CD4-positive, alpha-beta memory T cell (primary cell): Measurements from ENCODE around the gene ACKR1. TPM values are rescaled to one million over a fixed set of nuclear protein-coding genes. Genes with fewer than 3 reads are reported as not detected.

Experiments used
- CTCF ChIA-PET: fragments of 350-600 bp; sonication (Branson Sonifier 250); formaldehyde crosslinking; loops from one replicate; lab custom pipeline; 2021; ENCODE audit warnings: inconsistent platforms; ENCODE audit not compliant: partially characterized antibody; lab: Charles Lee
- POLR2A ChIA-PET: fragments of 350-600 bp; sonication (Branson Sonifier 250); formaldehyde crosslinking; loops from one replicate; lab custom pipeline; 2021; ENCODE audit not compliant: partially characterized antibody; lab: Charles Lee
- DNase-seq, 5 donors: peaks; one replicate each; pipeline versions ENCODE4 v3.0.0 to v3.0.0-alpha.2; 2020 to 2022; ENCODE audit warnings: mixed read lengths in 1 of 5
- H3K27ac ChIP-seq: one replicate; pipeline ENCODE4 v1.7.0; 2013; ENCODE audit warnings: low read depth, low read length
- H3K27me3 ChIP-seq: 2 replicates; pipeline ENCODE4 v1.7.0; 2013; ENCODE audit warnings: mild to moderate bottlenecking, low read length, moderate library complexity; ENCODE audit not compliant: insufficient read depth
- H3K36me3 ChIP-seq: 2 replicates; pipeline ENCODE4 v1.7.0; 2013; ENCODE audit warnings: mild to moderate bottlenecking, low read length, moderate library complexity; ENCODE audit not compliant: insufficient read depth
- H3K4me1 ChIP-seq: 2 replicates; pipeline ENCODE4 v1.7.0; 2013; ENCODE audit warnings: mild to moderate bottlenecking, low read length, moderate library complexity; ENCODE audit not compliant: insufficient read depth
- H3K4me3 ChIP-seq, 2 donors: one replicate each; pipeline ENCODE4 v1.7.0; 2013; ENCODE audit warnings: low read length in 2 of 2, mild to moderate bottlenecking in 1 of 2
- H3K9me3 ChIP-seq, 2 donors: one replicate each; pipeline ENCODE4 v1.7.0; 2013; ENCODE audit warnings: low read length in 2 of 2, control low read depth in 1 of 2; ENCODE audit not compliant: control insufficient read depth in 1 of 2
- H3K27ac Mint-ChIP-seq, 7 donors: one replicate each; pipeline ENCODE4 v1.8.0; 2020 to 2021; ENCODE audit warnings: mixed read lengths in 7 of 7, mild to moderate bottlenecking in 6 of 7, inconsistent platforms in 3 of 7, moderate library complexity in 3 of 7
- H3K27me3 Mint-ChIP-seq, 2 donors: one replicate each; pipeline ENCODE4 v1.8.0; 2020 to 2021; ENCODE audit warnings: mixed read lengths in 2 of 2
- H3K36me3 Mint-ChIP-seq, 2 donors: one replicate each; pipeline ENCODE4 v1.8.0; 2020 to 2021; ENCODE audit warnings: mixed read lengths in 2 of 2, inconsistent platforms in 1 of 2, mild to moderate bottlenecking in 1 of 2
- H3K4me1 Mint-ChIP-seq, 4 donors: one replicate each; pipeline ENCODE4 v1.8.0; 2020 to 2021; ENCODE audit warnings: mixed read lengths in 4 of 4, mild to moderate bottlenecking in 1 of 4
- H3K4me3 Mint-ChIP-seq, 8 donors: one replicate each; pipeline ENCODE4 v1.8.0; 2020 to 2021; ENCODE audit warnings: mixed read lengths in 8 of 8, mild to moderate bottlenecking in 7 of 8, moderate library complexity in 6 of 8, inconsistent platforms in 3 of 8
- H3K9me3 Mint-ChIP-seq, 8 donors: one replicate each; pipeline ENCODE4 v1.8.0; 2020 to 2021; ENCODE audit warnings: mixed read lengths in 8 of 8, mild to moderate bottlenecking in 5 of 8, inconsistent platforms in 3 of 8, moderate library complexity in 1 of 8
- intact Hi-C: fragments of 100-400 bp; cut with micrococcal nuclease; formaldehyde crosslinking; loops from one replicate; pipeline ENCODE4 v1.15.1; 2023
- polyA plus RNA-seq, 2 donors: library from polyadenylated mRNA; unstranded; fragments of 300-500 nt; fragmentation: Illumina TruSeq; gene quantifications; one replicate each; pipeline ENCODE4 v1.2.3, GENCODE V29; 2021
- total RNA-seq, 2 experiments: library from RNA; stranded (reverse); gene quantifications; one replicate each; pipeline ENCODE4 v1.2.3, GENCODE V29; 2021

The ACKR1 gene
- total and polyA plus RNA-seq, 4 experiments from 2014 or later = not detected

DNA sequence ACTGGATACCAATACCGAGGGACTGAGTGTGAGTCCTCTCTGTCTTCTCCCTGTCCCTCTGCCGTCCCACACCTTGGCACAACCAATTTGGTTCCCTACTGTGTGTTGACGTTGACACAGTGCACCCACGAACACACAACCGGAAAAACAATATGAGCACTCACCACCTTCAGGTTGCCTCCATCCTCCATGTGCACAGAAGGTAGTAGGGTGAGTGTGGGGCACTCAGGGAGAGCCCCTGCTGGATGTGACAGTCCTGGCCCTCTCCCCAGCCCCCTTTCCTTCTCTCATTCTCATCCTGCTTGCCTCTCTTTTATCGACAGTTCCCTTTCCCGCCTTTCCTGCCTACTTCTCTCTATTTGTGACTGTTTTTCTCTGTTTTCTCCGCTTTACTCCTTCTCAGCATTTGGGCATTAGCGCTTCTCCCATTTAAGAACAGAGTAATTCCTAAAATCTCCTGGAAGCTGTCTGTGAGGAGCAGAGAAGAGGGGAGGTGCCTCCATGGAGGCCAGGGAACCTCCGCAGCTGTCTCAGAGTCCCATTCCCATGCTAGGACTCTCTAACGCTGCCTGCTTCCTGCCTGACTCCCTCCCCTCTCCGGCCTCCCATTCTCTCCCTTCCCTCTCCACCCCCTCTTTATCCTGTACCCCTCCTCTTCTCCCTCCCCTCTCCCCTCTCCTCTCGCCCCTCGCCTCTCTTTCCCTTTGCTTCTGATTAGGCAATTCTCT, 16.9 kb upstream of the ACKR1 start:
- ChIA-PET POLR2A (no interaction called here), CTCF (interaction anchor here (1.3 kb wide), 1 partner anchor 27 kb away, joined by 4 read pairs; no protein-coding TSS in a partner anchor)
- Mint-ChIP-seq H3K36me3 (no peaks in the 10 kb centered on the region), H3K4me1 (peaks cover 2 to 7% (median 6%) of the 10 kb centered on the region in 4 donors), H3K27ac (no peak overlapping the region), H3K27me3 (peaks cover 39 to 56% of the 10 kb centered on the region in 2 donors), H3K4me3 (peak overlapping the region in 3 of 8 donors; percentile 14 to 46 (median 29)), H3K9me3 (peaks cover 0 to 3% (median 0%) of the 10 kb centered on the region in 8 donors)
- Histone ChIP-seq H3K4me1 (no peaks in the 10 kb centered on the region), H3K9me3 (no peaks in the 10 kb centered on the region), H3K27me3 (peaks cover 7% of the 10 kb centered on the region), H3K36me3 (no peaks in the 10 kb centered on the region), H3K27ac (no peak overlapping the region), H3K4me3 (no peak overlapping the region)
- DNase-seq = no peak
- intact Hi-C loops = no loop called here

DNA sequence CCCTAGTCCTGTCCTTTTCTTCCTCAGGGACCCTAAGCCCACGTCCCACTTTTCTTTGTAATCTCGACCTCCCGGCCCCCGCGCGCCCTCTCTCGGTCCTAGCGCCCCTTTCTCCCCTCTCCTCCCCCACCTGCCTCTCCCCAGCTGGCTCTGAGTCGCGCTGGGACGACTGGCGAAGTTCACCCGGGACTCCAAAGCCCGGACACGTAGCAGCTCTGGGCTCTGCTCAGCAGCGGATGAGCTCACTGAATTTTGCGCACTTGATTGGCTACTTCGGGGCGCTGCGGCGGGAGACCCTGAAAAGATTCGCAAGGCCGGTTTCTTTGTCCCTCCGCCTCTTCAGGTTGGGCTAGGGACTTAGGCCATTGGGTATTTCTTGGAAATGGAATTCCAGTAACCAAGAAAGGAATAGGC, 16.3 kb upstream of the ACKR1 start:
- no peak overlapping the region for H3K4me3 Mint-ChIP-seq
- H3K9me3 Mint-ChIP-seq = peaks cover 0 to 3% (median 0%) of the 10 kb centered on the region in 8 donors
- H3K27me3 Mint-ChIP-seq = peaks cover 34 to 54% of the 10 kb centered on the region in 2 donors
- ChIA-PET POLR2A (no interaction called here), CTCF (interaction anchor here (1.3 kb wide), 1 partner anchor 26 kb away, joined by 4 read pairs; no protein-coding TSS in a partner anchor)
- intact Hi-C loops = no loop called here
- Histone ChIP-seq H3K27me3 (peaks cover 7% of the 10 kb centered on the region), H3K27ac (no peak overlapping the region), H3K4me3 (no peak overlapping the region), H3K4me1 (no peaks in the 10 kb centered on the region), H3K36me3 (no peaks in the 10 kb centered on the region), H3K9me3 (no peaks in the 10 kb centered on the region)
- DNase-seq = no peak
- no peaks in the 10 kb centered on the region for H3K36me3 Mint-ChIP-seq
- H3K4me1 Mint-ChIP-seq = peaks cover 2 to 7% (median 6%) of the 10 kb centered on the region in 4 donors
- H3K27ac Mint-ChIP-seq = no peak overlapping the region

DNA sequence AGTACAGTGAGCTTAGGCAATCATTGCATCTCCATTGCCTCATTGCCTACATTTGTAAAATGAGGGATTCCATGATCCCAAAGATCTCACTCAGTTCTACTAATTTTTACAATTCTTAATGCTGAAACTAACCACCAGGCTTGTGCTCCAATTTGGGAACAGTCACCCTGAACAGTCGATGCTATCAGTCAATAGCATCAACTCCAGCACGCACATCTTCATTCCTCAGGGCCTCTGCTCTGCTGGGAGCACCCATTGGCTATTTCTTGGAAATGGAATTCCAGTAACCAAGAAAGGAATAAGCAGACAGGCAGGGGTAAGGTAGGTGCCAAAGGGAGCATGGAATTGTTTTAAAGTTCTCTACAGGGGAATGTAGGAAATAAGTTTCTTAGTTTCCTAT, 14.2 kb upstream of the ACKR1 start:
- Mint-ChIP-seq H3K9me3 (peaks cover 0 to 3% (median 0%) of the 10 kb centered on the region in 8 donors), H3K36me3 (no peaks in the 10 kb centered on the region), H3K27ac (no peak overlapping the region), H3K4me1 (peaks cover 2 to 7% (median 6%) of the 10 kb centered on the region in 4 donors), H3K27me3 (peaks cover 31 to 49% of the 10 kb centered on the region in 2 donors), H3K4me3 (no peak overlapping the region)
- H3K4me3 ChIP-seq = no peak overlapping the region
- no peak for DNase-seq
- no peak overlapping the region for H3K27ac ChIP-seq
- H3K9me3 ChIP-seq = no peaks in the 10 kb centered on the region
- peaks cover 7% of the 10 kb centered on the region for H3K27me3 ChIP-seq
- CTCF ChIA-PET = interaction anchor here (0.9 kb wide), 1 partner anchor 25 kb away, joined by 3 read pairs; no protein-coding TSS in a partner anchor
- no peaks in the 10 kb centered on the region for H3K4me1 ChIP-seq
- POLR2A ChIA-PET = no interaction called here
- intact Hi-C loops = no loop called here
- H3K36me3 ChIP-seq = no peaks in the 10 kb centered on the region

DNA sequence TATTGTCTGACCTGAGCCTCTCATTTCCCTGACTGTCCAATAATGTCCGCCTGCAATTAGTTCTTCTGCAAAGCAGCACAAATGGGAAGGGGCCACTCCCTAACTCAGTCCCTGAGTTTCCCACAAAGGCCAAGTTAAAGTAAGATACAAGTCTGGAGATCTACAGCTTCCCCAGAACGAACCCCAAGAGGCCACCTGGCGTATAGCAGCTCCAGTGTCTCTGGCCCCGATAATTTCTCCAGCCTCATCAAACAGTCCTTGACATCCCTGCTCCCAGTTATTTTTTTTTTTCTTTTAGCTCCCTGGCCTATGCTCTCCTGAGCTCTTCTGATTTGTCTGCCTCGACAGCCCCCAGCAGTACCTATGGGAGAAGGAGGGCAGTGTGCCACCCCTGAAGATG, 8.1 kb upstream of the ACKR1 start:
- no peak for DNase-seq
- intact Hi-C loops = no loop called here
- no peak overlapping the region for H3K4me3 Mint-ChIP-seq
- CTCF ChIA-PET = interaction anchor here (1.4 kb wide), 3 partner anchors 12 to 64 kb away, joined by 3 to 5 read pairs (median 5); no protein-coding TSS in a partner anchor
- H3K36me3 Mint-ChIP-seq = no peaks in the 10 kb centered on the region
- H3K27ac Mint-ChIP-seq = no peak overlapping the region
- Histone ChIP-seq H3K4me1 (no peaks in the 10 kb centered on the region), H3K27me3 (peaks cover 3% of the 10 kb centered on the region), H3K9me3 (no peaks in the 10 kb centered on the region), H3K27ac (no peak overlapping the region), H3K36me3 (no peaks in the 10 kb centered on the region), H3K4me3 (no peak overlapping the region)
- H3K27me3 Mint-ChIP-seq = peaks cover 28 to 43% of the 10 kb centered on the region in 2 donors
- H3K4me1 Mint-ChIP-seq = peaks cover 0 to 5% (median 2%) of the 10 kb centered on the region in 4 donors
- H3K9me3 Mint-ChIP-seq = no peaks in the 10 kb centered on the region
- POLR2A ChIA-PET = no interaction called here

DNA sequence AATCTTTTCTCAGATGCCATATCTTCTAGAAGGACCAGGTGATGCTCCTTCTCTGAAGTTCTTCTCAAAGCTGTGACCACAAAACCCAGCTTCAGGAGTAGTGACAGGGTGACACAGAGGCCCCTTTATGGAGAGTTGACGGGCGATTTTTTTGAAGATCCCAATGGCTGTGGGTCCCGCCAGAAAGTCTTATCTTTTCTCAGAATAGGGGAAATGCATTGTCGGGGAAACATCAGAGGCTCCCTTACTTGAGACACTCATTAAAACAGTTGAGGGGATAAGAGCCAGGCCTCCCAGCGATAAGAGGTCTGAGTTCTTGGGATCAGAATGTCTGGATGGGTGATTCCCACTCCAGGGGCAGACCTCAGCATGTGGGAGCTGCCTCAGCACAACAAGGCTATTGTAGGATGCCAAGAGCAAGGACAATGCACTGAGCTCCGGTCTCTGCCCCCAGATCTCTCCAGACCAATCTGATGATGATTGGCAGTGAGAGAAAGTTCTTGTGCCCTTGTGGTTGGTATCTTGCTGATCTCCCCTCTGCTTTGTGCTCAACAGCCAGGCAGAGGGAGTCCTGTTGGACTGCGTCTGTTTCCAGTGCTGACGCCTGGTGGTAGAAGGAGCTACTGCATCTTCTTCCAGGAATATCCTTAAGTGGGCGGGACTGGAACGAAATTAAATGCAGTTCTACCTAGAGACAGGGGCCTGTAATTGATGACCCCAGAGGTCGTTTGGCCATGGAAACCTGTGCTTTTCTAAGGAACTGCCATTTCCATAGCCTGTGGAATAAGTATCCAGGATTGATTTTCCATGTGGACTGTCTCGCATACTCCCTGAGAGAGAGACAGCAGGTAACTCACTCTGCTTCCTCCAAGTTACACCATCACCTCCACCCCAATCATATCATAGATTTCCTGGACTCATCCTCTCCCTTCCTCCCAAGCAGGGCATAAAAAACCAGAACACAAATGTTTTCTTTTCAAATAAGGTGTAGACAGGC, 6.8 kb upstream of the ACKR1 start:
- no peaks in the 10 kb centered on the region for H3K9me3 ChIP-seq
- H3K27me3 Mint-ChIP-seq = peaks cover 28 to 41% of the 10 kb centered on the region in 2 donors
- peaks cover 8% of the 10 kb centered on the region for H3K27me3 ChIP-seq
- no peak overlapping the region for H3K4me3 Mint-ChIP-seq
- no peak overlapping the region for H3K4me3 ChIP-seq
- peak in 2 of 5 donors; percentile 9 to 15 for DNase-seq
- ChIA-PET POLR2A (no interaction called here), CTCF (interaction anchor here (0.9 to 2.7 kb wide), 3 partner anchors 14 to 66 kb away, joined by 3 to 17 read pairs (median 6); no protein-coding TSS in a partner anchor)
- no peaks in the 10 kb centered on the region for H3K36me3 Mint-ChIP-seq
- H3K27ac ChIP-seq = no peak overlapping the region
- H3K9me3 Mint-ChIP-seq = peaks cover 0 to 2% (median 0%) of the 10 kb centered on the region in 8 donors
- intact Hi-C loops = no loop called here
- H3K27ac Mint-ChIP-seq = no peak overlapping the region
- no peaks in the 10 kb centered on the region for H3K36me3 ChIP-seq
- peaks cover 0 to 5% (median 3%) of the 10 kb centered on the region in 4 donors for H3K4me1 Mint-ChIP-seq
- H3K4me1 ChIP-seq = no peaks in the 10 kb centered on the region

DNA sequence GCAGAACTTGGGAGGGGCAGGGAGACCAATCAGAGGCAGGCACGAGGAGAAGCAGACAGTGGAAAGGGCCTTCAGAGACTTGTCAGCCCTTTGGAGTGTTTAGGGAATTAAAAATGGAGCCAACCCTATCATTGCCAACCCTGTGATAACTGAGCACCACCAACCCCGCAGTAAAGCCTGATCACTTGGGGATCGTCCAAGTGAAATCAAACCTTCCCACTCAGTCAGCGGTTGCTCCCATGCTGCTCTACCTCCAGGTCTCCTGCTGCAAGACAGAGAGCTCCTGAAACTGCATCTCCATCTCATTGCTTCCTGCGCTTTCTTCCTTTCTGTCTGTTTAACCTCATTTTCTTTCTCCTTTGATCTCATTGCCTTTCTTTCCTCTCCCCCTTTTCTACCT, 4.8 kb upstream of the ACKR1 start:
- ChIA-PET POLR2A (no interaction called here), CTCF (no interaction called here)
- H3K9me3 ChIP-seq = no peaks in the 10 kb centered on the region
- intact Hi-C loops = no loop called here
- Mint-ChIP-seq H3K9me3 (peaks cover 0 to 2% (median 0%) of the 10 kb centered on the region in 8 donors), H3K27me3 (peaks cover 32 to 58% of the 10 kb centered on the region in 2 donors), H3K36me3 (no peaks in the 10 kb centered on the region), H3K4me1 (peaks cover 0 to 5% (median 3%) of the 10 kb centered on the region in 4 donors), H3K27ac (no peak overlapping the region), H3K4me3 (no peak overlapping the region)
- H3K27me3 ChIP-seq = peaks cover 5% of the 10 kb centered on the region
- no peak overlapping the region for H3K4me3 ChIP-seq
- H3K36me3 ChIP-seq = no peaks in the 10 kb centered on the region
- H3K4me1 ChIP-seq = no peaks in the 10 kb centered on the region
- no peak overlapping the region for H3K27ac ChIP-seq
- no peak for DNase-seq
